Raji (cell line): ENCODE results near the gene RAD54L.

Source experiments
- POLR2A ChIP-seq: IDR thresholded peaks from 2 replicates; pipeline ENCODE4 v1.6.1; 2011; ENCODE audit warnings: low read depth, low read length, control low read depth; ENCODE audit not compliant: insufficient read depth

RAD54L gene

DNA sequence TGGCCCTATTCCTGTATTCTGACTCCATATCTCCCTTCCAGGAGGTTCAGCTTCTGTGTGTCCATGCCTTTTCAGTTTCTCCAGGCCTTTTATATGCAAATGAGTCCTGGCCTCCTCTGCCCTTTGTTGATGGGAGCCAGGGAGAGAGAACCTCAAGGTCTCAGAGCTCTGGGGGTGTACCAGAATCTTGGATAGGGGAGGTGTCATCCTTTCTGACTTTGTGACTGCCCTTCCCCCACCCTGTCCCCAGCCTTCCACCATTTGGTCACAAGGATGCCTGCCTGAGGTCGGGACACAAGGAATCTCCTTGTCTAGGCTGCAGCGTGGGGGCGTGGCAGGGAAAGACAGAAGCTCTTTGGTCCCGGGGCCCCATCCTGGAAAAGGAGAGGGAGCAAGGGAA, 25.8 kb upstream of the RAD54L start:
- no peak for TF ChIP-seq POLR2A

DNA sequence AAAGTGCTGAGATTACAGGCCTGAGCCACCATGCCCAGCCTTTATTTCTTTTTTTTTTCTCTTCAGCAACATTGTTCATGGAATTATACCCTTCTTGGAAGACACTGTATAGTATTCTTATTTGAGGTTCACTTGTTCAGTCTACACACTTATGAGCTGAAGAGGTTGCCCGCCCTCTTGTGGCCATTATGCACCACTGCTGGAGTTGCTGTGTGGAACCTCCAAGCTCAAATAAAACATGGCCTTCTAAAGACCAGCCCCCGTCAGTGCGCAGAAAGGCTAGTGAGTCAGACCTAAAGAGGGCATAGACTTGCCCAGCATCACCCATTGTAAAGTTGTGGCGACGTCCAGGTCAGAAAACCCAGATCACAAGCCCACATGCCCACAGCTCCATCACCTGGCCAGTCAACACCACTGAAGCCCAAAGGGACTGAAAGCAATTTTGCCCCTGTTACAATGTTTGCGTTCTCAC, 24.1 kb upstream of the RAD54L start:
- TF ChIP-seq POLR2A: no peak

DNA sequence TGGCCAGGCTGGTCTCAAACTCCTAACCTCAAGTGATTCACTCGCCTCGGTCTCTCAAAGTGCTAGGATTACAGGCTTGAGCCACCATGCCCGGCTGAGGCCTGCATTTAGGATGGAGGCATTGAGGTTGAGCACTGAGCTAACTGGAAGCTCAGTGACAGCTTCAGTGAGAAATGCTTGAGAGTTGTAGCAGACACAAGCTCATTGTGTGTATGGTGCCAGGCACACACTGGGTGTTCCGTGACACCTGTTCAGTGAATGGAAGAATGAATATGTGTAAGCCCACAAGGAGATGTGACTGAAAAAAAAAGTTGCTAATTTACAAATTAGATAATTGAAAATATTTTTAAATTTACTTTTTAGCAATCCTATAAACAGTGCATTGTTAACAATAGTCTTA, 22.6 kb upstream of the RAD54L start:
- TF ChIP-seq POLR2A: no peak

DNA sequence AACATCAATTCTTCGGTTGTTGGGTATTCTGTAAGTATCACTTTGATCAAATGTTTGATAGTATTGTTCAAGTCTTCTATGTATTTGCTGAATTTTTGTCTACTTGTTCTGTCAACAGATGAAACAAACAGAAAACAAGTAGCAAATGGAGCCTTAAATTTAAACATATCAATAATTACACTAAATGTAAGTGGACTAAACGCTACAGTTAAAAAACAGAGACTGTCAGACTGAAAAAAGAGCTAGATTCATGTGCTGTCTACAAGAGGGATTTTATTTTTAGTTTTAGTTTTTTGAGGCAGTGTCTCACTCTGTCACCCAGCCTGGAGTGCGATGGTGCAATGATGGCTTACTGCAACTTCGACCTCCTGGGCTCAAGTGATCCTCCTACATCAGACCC, 10.7 kb upstream of the RAD54L start:
- no peak for TF ChIP-seq POLR2A

DNA sequence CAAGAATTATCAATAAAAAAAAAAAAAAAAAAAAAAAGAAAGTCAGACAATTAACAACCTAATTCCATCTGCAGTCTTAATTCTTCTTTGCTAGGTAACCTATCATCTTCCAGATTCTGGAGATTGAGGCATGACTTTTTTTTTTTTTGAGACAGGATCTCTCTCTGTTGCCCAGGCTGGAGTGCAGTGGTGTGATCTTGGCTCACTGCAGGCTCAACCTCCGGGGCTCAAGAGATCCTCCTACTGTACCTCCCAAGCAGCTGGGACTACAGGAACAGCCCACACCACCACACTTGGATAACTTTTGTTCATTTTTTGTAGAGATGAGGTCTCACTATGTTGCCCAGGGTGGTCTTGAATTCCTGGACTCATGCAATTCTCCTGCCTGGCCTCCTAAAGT, 4.6 kb upstream of the RAD54L start:
- TF ChIP-seq POLR2A: no peak

DNA sequence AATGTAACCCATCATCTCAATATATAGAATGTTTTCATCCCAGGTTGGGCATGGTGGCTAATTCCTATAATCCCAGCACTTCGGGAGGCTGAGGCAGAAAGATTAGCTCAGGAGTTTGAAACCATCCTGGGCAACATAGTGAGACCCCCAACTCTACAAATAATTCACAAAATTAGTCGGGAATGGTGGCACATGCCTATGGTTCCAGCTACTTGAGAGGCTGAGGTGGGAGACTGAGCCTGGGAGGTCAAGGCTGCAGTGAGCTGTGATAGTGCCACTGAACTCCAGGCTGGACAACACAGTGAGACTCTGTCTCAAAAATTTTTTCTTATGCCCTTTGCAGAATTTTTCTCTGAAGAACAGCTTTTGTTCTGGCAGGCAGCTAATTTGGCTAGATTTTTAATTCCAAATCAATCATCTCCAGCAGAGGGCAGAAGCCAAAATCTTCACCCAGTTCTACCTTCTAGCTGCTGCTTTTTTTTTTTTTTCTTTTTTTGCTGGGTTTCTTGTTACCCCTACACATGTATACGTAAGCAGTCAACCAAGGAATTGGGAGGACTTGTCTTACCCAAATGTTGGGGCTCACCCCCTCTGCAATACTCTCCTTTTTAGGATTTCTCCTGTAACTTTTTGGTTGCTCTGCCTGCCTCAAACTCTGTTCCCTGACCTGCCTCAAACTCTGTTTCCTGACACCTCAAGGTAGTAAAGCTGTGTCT, 2.7 kb upstream of the RAD54L start:
- TF ChIP-seq POLR2A: no peak

DNA sequence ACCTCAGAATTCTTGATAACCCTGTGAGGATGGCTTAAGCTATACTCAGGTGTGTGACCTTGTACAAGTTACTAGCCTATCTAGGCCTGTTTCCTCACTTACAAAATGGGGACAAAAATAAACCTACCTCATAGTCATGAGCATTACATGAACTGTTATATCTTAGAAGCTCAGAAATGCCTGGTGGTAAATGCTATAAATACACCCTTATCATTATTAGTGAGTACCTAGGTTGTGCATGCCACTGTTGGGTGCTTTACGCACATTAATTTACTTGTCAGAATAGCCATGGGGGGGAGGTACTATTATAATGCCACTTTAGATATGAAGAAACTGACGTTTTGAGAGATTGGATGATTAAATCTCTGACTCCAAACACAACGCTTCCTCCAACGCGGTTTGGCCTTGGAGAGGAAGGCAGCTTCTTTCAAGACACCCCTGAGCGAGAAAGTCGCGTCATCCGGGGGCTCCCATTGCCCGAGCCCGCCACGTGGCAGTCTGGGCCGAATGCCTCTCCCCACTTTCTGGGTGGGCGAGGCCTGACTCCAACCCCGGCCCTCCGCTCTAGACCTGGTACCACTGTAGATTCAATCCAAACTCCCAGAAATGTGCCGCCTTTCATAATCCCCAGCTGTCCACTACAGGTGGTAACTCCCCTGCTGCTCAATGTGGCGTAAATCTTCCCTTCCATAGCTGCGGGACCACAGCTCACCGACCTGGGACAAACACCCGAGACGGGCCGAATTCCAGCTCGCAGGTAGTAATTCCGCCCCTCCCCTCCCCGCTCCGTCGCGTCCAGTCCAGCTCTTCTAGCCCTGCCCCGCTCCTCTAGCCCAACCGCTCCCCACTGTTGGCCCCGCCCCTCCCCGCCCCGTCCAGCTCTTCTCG, 771 bp upstream of the RAD54L start:
- TF ChIP-seq POLR2A: no peak

DNA sequence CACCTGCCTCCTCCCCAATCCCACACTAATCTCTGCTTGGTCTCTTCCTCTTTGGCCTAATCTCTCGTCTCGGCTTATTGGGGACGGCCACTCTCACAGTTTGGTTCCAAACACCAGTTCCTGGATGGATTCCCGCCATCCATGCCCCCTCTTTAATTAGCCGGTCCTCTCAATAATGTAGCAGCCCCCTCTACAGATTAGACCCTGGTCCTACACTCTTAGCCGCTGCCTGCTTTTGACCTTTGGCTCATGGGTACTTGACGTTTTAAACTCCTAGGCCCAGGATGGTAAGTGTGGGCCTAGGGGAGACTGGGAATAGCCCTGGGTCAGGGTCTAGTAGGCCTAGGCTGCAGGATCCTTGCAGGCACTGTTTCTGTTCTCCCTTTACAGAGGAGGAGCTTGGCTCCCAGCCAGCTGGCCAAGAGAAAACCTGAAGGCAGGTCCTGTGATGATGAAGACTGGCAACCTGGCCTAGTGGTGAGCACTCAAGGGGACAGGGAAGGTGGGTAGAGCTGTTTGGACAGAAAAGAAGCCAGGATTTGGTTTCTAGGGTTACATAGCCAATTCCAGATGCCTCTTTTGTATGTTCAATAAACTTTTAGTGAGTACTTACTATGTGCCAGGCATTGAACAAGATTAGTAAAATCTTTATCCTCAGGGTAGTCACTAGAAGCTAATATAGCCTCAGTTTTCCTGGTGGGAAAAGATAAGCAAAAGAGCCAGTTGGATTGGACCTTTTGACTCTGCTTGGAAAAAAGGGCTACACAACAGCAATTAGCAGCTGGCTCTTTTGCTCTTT, 758 bp downstream of the RAD54L start:
- no peak for TF ChIP-seq POLR2A

DNA sequence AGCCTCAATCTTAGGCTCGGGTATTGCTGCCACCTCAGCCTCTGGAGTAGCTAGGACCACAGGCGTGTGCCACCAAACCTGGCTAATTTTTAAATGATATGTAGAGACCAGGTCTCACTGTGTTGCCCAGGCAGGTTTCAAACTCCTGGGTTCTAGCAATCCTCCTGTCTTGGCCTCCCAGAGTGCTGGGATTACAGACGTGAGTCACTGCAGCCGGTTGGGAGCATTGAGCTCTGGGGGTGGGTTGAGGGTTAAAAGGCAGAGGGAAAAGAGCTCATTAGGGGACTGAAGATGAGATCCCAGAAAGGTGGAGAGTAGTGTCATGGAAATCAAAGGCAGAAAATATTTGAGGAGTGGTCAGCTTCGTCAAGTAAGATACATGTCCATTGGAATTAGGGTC, 7.1 kb downstream of the RAD54L start:
- no peak for TF ChIP-seq POLR2A

DNA sequence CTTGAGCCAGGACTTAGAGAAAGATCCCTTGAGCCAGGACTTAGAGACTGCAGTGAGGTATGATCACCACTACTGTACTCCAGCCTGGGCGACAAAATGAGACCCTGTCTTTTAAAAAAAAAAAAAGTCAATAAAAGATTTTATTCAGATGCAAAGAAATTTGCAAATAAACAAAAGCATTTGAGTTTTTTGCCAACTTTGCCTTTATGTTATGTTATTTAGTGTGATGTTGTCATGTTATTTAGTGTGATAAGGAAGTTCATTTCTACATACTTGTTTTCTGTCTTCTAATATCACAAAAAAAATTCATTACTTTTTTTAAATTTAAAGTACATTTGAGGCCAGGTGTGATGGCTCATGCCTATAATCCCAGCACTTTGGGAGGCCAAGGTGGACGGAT, 9.0 kb downstream of the RAD54L start:
- no peak for TF ChIP-seq POLR2A

DNA sequence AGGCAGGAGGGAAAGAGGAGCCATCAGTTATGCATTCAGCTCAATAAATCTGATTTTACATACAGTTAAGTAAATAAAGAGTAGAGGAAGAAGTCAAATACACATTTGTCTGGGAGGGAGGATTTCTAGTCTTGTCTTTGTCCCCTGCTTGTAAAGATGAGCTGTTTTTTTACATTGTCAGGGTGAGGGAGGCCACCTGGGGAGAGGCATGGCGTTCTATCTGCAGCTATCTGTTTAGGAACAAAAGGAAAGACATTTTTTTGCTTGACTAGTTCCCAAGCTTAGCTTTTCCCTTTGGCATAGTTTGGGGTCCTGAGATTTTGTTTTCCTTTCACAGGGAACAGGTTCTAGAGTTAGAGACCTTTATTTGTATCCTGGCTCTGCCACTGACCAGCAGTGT, 14.9 kb downstream of the RAD54L start:
- no peak for TF ChIP-seq POLR2A

DNA sequence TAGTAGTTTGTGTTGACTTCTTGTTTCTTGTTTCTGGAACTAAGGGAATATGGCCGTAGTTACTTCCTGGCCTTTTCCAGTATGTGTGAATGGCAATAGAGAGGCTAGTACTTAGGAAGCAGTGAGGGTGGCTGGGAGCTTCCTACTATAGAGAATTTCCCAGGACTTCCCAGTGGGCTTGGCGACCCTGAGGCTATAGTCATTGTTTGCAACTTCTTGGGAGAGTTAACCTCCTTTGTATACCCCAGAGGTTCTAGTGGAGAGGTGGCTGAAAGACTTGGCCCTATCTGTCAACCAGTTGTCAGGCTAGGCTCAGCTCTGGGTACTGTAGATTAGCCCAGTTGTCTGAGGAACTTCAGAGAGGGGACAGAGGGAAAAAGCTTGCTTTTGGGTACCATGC, 15.6 kb downstream of the RAD54L start:
- no peak for TF ChIP-seq POLR2A

DNA sequence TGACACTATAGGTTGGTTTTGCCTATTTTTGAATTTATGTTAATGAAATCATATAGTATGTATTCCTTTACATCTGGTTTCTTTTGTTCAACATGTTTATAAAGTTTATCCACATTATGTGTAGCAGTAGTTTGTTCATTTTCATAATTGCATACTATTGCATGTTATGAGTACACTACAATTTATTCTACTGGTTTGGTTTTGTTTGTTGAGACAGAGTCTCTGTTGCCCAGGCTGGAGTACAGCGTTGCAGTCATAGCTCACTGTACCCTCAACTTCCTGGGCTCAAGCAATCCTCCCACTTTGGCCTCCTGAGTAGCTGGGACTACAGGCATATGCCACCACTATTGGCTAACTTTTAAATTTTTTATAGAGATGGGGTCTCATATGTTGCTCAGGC, 21.0 kb downstream of the RAD54L start:
- no peak for TF ChIP-seq POLR2A

DNA sequence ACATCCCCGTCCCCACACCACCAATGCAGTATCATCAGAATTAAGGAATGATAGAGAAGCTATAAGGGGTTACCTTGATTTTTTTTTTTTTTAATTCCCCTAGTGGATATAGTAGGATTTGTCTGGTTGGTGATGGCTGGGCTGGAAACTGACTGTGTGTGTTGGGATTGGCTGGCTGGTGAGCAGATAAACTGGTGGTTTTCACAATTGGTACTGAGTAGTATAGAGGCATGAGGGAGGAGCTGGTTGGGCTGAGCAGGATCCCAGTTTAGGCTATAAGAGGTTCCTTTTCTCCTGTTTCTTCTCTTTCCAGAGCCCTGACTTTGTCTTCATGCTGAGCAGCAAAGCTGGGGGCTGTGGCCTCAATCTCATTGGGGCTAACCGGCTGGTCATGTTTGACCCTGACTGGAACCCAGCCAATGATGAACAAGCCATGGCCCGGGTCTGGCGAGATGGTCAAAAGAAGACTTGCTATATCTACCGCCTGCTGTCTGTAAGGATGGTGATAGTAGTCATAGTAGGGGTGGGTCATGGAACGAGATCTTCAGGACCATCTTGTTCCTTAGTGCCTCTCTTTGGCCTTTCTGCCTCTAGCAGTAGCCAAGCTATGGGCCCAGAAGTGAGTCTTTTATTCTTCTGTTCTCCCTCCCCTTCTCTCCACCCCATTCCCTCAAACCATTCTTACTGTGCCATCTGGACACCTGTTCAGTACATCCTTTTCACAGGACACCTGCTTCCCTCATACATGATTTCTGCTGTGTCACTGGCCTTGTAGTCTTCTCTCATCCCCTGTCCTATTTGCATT, 26.9 kb downstream of the RAD54L start:
- TF ChIP-seq POLR2A: no peak

DNA sequence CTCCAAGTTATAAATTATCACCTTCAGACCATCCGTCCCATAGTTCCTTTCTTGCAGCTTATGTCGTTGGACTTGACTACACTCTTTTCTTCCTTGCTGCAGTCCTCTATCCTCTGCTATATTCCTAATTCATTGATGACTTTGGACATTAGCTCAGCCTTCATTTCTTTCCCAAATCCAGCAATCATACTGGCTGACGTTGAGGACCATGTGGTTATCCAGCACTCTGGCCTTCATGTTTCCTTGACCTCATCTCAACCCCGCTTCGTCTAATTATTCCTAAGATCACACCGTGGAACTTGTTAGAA, 27.4 kb downstream of the RAD54L start:
- TF ChIP-seq POLR2A: no peak
